Activated CD8-positive, alpha-beta memory T cell treated with anti-CD3 and anti-CD28 coated beads for 4 hours (primary cell): Measurements from ENCODE around the gene ABCA8.
"Not testable (repeated sequence)": the region's sequence is repeated elsewhere in the genome, so short reads cannot be mapped to it uniquely, and the experiment has no call there.

ENCODE experiments used
- DNase-seq, 2 donors: peaks; one replicate each; pipeline ENCODE4 v3.0.0-alpha.2; 2020; ENCODE audit warnings: low read depth in 2 of 2

Gene ABCA8

GRCh38 chr17:68955181-68955841, at the start of gene ABCA8:
TSS of gene ABCA8 (minus strand) at chr17:68955392. CDS start at chr17:68942034, 13,358 bp downstream.
- no peak for DNase-seq

- DNase-seq = not testable (repeated sequence)
Observed at GRCh38 chr17:69004759-69005158, 49.6 kb upstream of the ABCA8 start.

GRCh38 chr17:68999743-69000142, 44.6 kb upstream of the ABCA8 start:
- not testable (repeated sequence) for DNase-seq

GRCh38 chr17:68993112-68993511, 37.9 kb upstream of the ABCA8 start:
- DNase-seq = no peak

- DNase-seq = no peak
Observed at GRCh38 chr17:68987966-68988365, 32.8 kb upstream of the ABCA8 start.

GRCh38 chr17:68981288-68981687, 26.1 kb upstream of the ABCA8 start:
- DNase-seq = no peak

GRCh38 chr17:68973098-68973846, 18.1 kb upstream of the ABCA8 start:
- no peak for DNase-seq

- DNase-seq = no peak
Observed at GRCh38 chr17:68972119-68972704, 17.0 kb upstream of the ABCA8 start.

- no peak for DNase-seq
Observed at GRCh38 chr17:68969101-68969500, 13.9 kb upstream of the ABCA8 start.

- DNase-seq = no peak
Observed at GRCh38 chr17:68963958-68964357, 8.8 kb upstream of the ABCA8 start.

- no peak for DNase-seq
Observed at GRCh38 chr17:68961214-68961882, 6.2 kb upstream of the ABCA8 start.

- not testable (repeated sequence) for DNase-seq
Observed at GRCh38 chr17:68959117-68959516, 3.9 kb upstream of the ABCA8 start.

- no peak for DNase-seq
Observed at GRCh38 chr17:68957944-68958343, 2.8 kb upstream of the ABCA8 start.

- DNase-seq = no peak
Observed at GRCh38 chr17:68954146-68954896, 871 bp downstream of the ABCA8 start.

GRCh38 chr17:68953340-68953997, 1.7 kb downstream of the ABCA8 start:
- DNase-seq = no peak

- no peak for DNase-seq
Observed at GRCh38 chr17:68950725-68951124, 4.5 kb downstream of the ABCA8 start.

- not testable (repeated sequence) for DNase-seq
Observed at GRCh38 chr17:68947868-68948267, 7.3 kb downstream of the ABCA8 start.

- DNase-seq = no peak
Observed at GRCh38 chr17:68944435-68945035, 10.7 kb downstream of the ABCA8 start.

- not testable (repeated sequence) for DNase-seq
Observed at GRCh38 chr17:68943812-68944182, 11.4 kb downstream of the ABCA8 start.

GRCh38 chr17:68943123-68943811, 11.9 kb downstream of the ABCA8 start:
- DNase-seq = no peak
